OCI-LY7 (cell line): ENCODE results near the gene PIEZO2. TPM values are rescaled to one million over a fixed set of nuclear protein-coding genes. Genes with fewer than 3 reads are reported as not detected.

Experiments used
- BruUV-seq: library from RNA; stranded (reverse); fragments of 400-500 nt; replicated peaks from 2 replicates; lab custom pipeline; 2021; lab: Mats Ljungman, UMichigan
- CTCF ChIA-PET: fragments of 300-600 bp; sonication (Branson Sonifier 250); formaldehyde crosslinking; loops from one replicate; lab custom pipeline; 2022; ENCODE audit warnings: antibody characterized with exemption; ENCODE audit not compliant: unreplicated experiment; lab: Charles Lee
- POLR2A ChIA-PET: fragments of 300-600 bp; sonication (Branson Sonifier 250); formaldehyde crosslinking; loops from one replicate; lab custom pipeline; 2022; ENCODE audit warnings: antibody characterized with exemption; lab: Charles Lee
- DNase-seq: peaks from one replicate; pipeline ENCODE4 v3.0.0-alpha.2; 2015; ENCODE audit warnings: low spot score
- H2AFZ ChIP-seq: fragments of 200-600 bp; sonication (generic), shearing (Covaris generic); 2 replicates; pipeline ENCODE4 v1.6.1; 2014; ENCODE audit warnings: mild to moderate bottlenecking, antibody characterized with exemption, low read length, moderate library complexity
- H3K27ac ChIP-seq: fragments of 200-600 bp; sonication (generic); 2 replicates; pipeline ENCODE4 v1.5.1; 2014; ENCODE audit warnings: mixed run types, low read depth, mild to moderate bottlenecking, moderate library complexity, low read length, inconsistent platforms; ENCODE audit not compliant: poor library complexity, severe bottlenecking
- H3K36me3 ChIP-seq: fragments of 200-600 bp; sonication (generic); 2 replicates; pipeline ENCODE4 v1.6.1; 2014; ENCODE audit warnings: mild to moderate bottlenecking, antibody characterized with exemption, low read length, moderate library complexity, mixed read lengths; ENCODE audit not compliant: insufficient read depth
- H3K4me1 ChIP-seq: fragments of 200-600 bp; sonication (generic); 2 replicates; pipeline ENCODE4 v1.5.1; 2014; ENCODE audit warnings: mild to moderate bottlenecking, low read length; ENCODE audit not compliant: insufficient read depth, poor library complexity, severe bottlenecking
- H3K4me2 ChIP-seq: fragments of 200-600 bp; sonication (generic); 2 replicates; pipeline ENCODE4 v1.6.1; 2014; ENCODE audit warnings: mild to moderate bottlenecking, low read length
- H3K4me3 ChIP-seq: fragments of 200-600 bp; sonication (generic); 2 replicates; pipeline ENCODE4 v1.5.1; 2014; ENCODE audit warnings: mild to moderate bottlenecking, low read depth, low read length; ENCODE audit not compliant: poor library complexity, severe bottlenecking
- H3K79me2 ChIP-seq: fragments of 200-600 bp; sonication (generic); 2 replicates; pipeline ENCODE4 v1.6.1; 2016; ENCODE audit warnings: low read depth, mild to moderate bottlenecking, low read length, moderate library complexity, mixed read lengths; ENCODE audit not compliant: insufficient read depth
- H3K9me2 ChIP-seq: fragments of 200-600 bp; sonication (generic); 2 replicates; pipeline ENCODE4 v1.6.1; 2016; ENCODE audit warnings: mild to moderate bottlenecking, low read length, mixed read lengths; ENCODE audit not compliant: insufficient read depth
- H3K9me3 ChIP-seq: fragments of 200-600 bp; sonication (generic); 2 replicates; pipeline ENCODE4 v1.6.1; 2014; ENCODE audit warnings: mild to moderate bottlenecking, mixed run types, low read length, mixed read lengths
- H4K20me1 ChIP-seq: fragments of 200-600 bp; sonication (generic); 2 replicates; pipeline ENCODE4 v1.6.1; 2014; ENCODE audit warnings: mild to moderate bottlenecking, antibody characterized with exemption, low read length, moderate library complexity, mixed read lengths; ENCODE audit not compliant: insufficient read depth
- EZH2phosphoT487 ChIP-seq: fragments of 200-600 bp; sonication (generic); IDR thresholded peaks from 2 replicates; pipeline ENCODE4 v1.6.1; 2018; ENCODE audit warnings: low read depth, borderline replicate concordance, mild to moderate bottlenecking, mixed run types, antibody characterized with exemption, low read length, moderate library complexity, mixed read lengths
- intact Hi-C: fragments of 100-400 bp; cut with micrococcal nuclease; formaldehyde crosslinking; loops from one replicate; pipeline ENCODE4 v1.10.0; 2022; ENCODE audit not compliant: unreplicated experiment
- total RNA-seq, 2 experiments: library from RNA; depleted of rRNA in 1 of 2; stranded (reverse); fragments of >200 nt in 1 of 2; shearing (Covaris generic) in 1 of 2; gene quantifications; 2 replicates each; pipeline ENCODE4 v1.2.3, GENCODE V29; 2014 to 2022
- TF ChIP-seq, protein P1 (sequence below): fragments of 200-600 bp; sonication (generic); conservative IDR thresholded peaks from 2 replicates; pipeline ENCODE4 v1.5.1; 2014; ENCODE audit warnings: mild to moderate bottlenecking, antibody characterized with exemption, low read length, moderate library complexity, mixed read lengths

Gene PIEZO2
- total RNA-seq, 2 experiments from 2014 or later = 0.95 to 3.3 TPM

- Histone ChIP-seq H4K20me1 (no peaks in the 10 kb centered on the region), H3K4me1 (no peaks in the 10 kb centered on the region), H2AFZ (no peak overlapping the region), H3K27ac (no peak overlapping the region), H3K9me2 (no peaks in the 10 kb centered on the region), H3K79me2 (no peaks in the 10 kb centered on the region), H3K36me3 (no peaks in the 10 kb centered on the region), H3K9me3 (no peaks in the 10 kb centered on the region), H3K4me2 (no peak overlapping the region), H3K4me3 (no peak overlapping the region)
- ChIA-PET CTCF (no interaction called here), POLR2A (interaction anchor here (1.0 kb wide), 1 partner anchor 8 kb away, joined by 4 read pairs; no protein-coding TSS in a partner anchor)
- BruUV-seq = no TSS peak
- no peak for DNase-seq
- intact Hi-C loops = loop anchor here (5.0 kb wide), 1 partner anchor 109 kb away; no protein-coding TSS in a partner anchor
- TF ChIP-seq, protein P1, sequence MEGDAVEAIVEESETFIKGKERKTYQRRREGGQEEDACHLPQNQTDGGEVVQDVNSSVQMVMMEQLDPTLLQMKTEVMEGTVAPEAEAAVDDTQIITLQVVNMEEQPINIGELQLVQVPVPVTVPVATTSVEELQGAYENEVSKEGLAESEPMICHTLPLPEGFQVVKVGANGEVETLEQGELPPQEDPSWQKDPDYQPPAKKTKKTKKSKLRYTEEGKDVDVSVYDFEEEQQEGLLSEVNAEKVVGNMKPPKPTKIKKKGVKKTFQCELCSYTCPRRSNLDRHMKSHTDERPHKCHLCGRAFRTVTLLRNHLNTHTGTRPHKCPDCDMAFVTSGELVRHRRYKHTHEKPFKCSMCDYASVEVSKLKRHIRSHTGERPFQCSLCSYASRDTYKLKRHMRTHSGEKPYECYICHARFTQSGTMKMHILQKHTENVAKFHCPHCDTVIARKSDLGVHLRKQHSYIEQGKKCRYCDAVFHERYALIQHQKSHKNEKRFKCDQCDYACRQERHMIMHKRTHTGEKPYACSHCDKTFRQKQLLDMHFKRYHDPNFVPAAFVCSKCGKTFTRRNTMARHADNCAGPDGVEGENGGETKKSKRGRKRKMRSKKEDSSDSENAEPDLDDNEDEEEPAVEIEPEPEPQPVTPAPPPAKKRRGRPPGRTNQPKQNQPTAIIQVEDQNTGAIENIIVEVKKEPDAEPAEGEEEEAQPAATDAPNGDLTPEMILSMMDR = no peak
- no peak for TF ChIP-seq EZH2phosphoT487
These were observed 105.7 kb downstream of the PIEZO2 start for GRCh38 chr18:11043694-11044093.

DNA sequence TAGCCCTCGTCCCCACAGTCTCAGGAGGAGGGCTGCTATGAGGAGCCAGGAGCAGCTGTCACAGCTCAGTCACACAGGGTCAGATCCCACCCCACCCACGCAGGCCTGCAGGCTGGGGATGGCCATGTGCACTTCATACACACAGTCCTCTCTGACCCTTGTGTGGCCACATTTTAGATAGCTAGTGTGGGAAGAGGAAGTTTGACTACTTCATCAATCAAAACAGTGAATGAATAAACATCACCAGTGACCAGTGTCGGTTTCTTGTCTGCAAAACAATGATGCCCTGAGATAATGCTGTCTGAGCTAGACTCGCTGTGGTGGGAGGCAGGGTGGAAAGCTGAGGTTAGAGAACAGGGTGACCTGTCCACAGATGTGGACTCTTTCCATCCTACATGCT lies 107.1 kb downstream of the PIEZO2 start:
- BruUV-seq = no TSS peak
- Histone ChIP-seq H2AFZ (peak overlapping the region; percentile 49), H3K36me3 (no peaks in the 10 kb centered on the region), H3K79me2 (no peaks in the 10 kb centered on the region), H3K27ac (no peak overlapping the region), H3K4me3 (no peak overlapping the region), H4K20me1 (no peaks in the 10 kb centered on the region), H3K4me1 (peaks cover 9% of the 10 kb centered on the region), H3K9me3 (no peaks in the 10 kb centered on the region), H3K4me2 (no peak overlapping the region), H3K9me2 (no peaks in the 10 kb centered on the region)
- CTCF ChIA-PET = interaction anchor here (3.7 kb wide), 1 partner anchor 192 kb away, joined by 26 read pairs; no protein-coding TSS in a partner anchor
- POLR2A ChIA-PET = interaction anchor here (1.4 to 2.1 kb wide), 3 partner anchors 8 to 191 kb away, joined by 4 to 12 read pairs (median 5); no protein-coding TSS in a partner anchor
- TF ChIP-seq EZH2phosphoT487 = no peak
- TF ChIP-seq, protein P1 = no peak
- DNase-seq = no peak
- intact Hi-C loops = loop anchor here (5.0 kb wide), 1 partner anchor 110 kb away; no protein-coding TSS in a partner anchor
